Measurements from ENCODE around the gene MECR.
"Not testable (repeated sequence)": the region's sequence is repeated elsewhere in the genome, so short reads cannot be mapped to it uniquely, and the experiment has no call there.

Gene MECR

GRCh38 chr1:29235955-29236711 is 5.4 kb upstream of the MECR start, which contains the start of gene PTPRU:
Gene PTPRU, plus strand, starts transcription at chr1:29236522. Its CDS starts 123 bp downstream, at chr1:29236645.
- peak; percentile 95 for DNase-seq (ENCODE audit: low spot score)

DNA sequence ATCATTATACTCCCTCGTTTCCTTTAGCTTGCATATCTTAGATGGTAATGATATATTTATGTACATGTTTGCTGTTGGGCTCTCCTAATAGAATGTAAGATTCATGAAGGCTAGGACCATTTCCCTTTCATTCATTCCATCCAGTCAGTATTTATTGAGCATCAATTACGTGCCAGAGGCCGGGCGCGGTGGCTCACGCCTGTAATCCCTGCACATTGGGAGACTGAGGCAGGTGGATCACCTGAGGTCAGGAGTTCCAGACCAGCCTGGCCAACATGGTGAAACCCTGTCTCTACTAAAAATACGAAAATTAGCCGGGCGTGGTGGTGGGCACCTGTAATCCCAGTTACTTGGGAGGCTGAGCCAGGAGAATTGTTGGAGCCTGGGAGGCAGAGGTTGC is 4.1 kb upstream of the MECR start:
- DNase-seq (ENCODE audit: low spot score) = not testable (repeated sequence)

DNA sequence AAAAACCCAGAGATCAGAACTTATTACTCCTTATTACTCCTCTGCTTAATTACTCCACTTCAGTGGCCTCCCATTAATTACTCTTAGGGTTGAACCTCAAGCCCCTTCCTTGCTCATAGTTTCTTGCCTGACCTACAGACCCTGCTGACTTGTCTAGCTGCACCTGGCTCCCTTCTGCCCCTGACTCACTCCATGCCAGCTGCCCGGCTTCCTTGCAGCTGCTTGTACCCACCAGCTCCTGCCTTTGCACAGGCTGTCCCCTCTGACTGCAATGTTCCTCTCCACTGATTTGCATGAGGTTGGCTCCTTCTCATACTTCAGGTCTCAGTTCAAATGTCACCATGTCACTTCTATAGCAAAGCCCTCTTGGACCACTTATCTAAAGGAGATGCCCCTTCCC is 3.7 kb upstream of the MECR start:
- no peak for DNase-seq (ENCODE audit: low spot score)

DNA sequence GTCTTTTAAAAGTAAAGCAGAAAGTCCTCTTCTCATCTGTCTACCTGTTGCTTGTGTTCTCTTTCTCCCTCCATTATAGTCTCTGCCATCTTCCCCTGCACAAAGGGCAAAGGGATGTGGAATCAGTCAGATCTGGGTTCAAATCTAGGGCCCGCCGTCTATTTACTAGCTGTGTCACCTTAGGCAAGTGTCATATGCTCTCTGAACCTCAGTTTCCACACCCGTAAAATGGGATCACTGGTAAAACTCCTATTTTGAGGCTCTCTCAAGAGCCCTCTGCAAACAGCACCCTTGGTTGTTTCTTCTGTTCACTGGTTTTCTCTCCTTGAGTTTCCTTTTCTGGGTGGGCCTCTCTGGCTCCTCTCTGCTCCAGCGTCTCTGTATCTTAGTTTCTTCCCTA is 3.0 kb upstream of the MECR start:
- no peak for DNase-seq (ENCODE audit: low spot score)

GRCh38 chr1:29232387-29232786 is 1.7 kb upstream of the MECR start:
- no peak for DNase-seq (ENCODE audit: low spot score)

- DNase-seq (ENCODE audit: low spot score) = no peak
Measured at GRCh38 chr1:29230204-29230552, 556 bp downstream of the MECR start.

DNA sequence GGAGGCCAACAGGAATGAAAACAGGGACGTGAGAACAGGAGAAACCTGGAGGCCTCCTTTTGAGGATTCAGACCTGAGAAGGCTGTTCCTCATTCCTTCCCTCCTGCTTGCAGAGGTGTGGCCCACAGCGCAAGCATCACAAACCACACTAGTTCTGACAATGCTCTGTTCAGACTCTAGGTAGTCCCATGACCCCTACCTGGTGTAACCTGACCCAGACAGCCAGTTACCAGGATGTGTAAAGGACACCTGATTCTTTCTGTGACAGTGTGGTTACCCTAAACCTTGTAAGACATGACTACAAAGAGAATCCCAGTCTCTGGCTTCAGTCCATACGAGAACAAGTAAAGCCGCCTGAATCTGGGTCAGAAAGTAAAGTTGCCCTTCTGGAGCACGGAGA is 3.2 kb downstream of the MECR start:
- no peak for DNase-seq (ENCODE audit: low spot score)

DNA sequence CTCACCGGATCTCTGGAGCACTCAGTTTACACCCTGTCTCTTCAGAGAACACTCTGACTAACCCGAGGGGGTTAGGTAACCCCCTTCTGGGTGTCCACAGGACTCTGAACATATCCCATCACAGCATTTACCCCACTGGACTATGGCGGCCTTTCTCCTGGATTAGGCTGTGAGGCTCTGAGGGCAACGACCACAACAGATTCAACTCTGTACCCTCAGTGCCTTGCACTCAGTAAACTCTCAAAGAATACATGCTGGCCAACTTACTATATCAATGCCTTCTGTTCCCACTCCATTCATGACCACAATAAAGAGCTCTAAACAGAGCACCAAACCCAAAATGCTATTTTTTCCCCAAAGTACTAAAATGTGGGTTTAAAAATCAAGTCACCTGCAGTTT is 5.4 kb downstream of the MECR start:
- DNase-seq (ENCODE audit: low spot score) = no peak

GRCh38 chr1:29224356-29224837 is 6.3 kb downstream of the MECR start:
- DNase-seq (ENCODE audit: low spot score) = no peak

DNA sequence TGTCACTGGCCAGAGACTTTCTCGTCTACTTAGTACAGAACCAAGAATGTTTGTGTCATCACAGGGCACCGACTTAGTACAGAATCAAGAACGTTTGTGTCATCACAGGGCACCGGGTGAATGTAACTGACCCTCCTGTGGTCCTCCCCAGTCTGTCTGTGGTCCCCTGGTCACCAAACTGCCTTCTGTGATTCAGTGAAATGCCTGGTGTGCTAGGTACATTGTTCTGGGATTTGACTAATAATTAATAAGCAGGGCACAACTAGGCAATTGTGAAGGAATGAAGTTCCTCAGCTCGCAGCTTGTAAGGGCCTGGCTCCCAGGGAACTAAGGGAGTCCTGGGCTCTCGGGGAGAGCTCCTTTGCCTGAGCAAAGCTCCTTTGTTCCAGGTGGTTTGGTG is 7.2 kb downstream of the MECR start:
- no peak for DNase-seq (ENCODE audit: low spot score)

DNA sequence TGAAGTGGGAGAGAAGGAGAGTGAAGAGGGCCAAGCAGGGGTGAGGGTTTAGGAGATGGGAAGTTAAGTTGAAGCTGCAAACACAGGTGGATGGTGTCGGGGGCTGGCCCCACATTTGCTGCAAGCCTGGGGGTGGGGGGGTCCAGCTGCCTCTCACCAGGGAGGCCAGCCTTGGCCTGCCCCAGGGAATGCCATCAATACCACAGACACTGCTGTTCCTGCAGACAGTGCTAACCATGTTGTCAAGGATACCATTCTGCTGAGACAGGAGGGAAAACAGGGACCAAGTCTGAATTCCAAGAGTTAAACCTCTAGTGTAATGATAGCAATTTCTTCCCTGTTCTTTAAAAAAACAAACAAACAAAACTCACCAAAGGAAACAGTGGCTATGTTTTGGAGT is 8.0 kb downstream of the MECR start:
- no peak for DNase-seq (ENCODE audit: low spot score)

DNA sequence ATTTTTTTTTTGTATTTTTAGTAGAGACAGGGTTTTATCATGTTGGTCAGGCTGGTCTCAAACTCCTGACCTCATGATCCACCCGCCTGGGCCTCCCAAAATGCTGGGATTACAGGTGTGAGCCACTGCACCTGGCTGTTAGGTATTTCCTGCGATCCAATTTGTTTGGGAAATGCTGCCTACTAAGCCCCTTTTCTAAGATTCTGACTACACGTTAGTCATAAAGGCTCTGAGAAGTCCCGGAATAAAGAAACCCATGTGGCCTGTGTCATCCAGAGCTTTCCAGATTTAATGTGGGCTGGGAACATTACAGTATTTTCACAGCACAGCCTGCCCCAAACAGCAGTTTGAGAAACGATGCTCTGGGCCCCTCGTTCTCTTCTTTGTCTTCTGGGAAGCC is 8.5 kb downstream of the MECR start:
- DNase-seq (ENCODE audit: low spot score) = not testable (repeated sequence)

DNA sequence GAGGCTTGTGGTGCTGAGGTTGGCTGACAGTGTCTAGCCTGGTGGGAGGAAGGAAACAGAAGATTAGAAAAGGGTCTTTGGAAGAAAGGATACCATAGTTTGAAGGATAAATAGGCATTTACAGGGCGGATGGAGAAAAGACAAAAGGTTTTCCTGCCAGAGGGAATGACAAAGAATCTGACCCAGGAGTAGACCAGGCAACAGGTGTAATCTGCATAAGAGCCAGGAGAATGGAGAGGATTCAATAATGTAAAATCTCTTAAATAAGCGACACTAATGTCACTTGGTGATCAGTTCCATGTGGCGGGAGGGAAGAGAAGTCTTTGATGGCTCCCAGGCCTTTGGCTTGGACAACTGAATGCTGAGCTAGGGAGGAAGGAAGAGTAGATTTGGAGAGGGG is 9.4 kb downstream of the MECR start:
- DNase-seq (ENCODE audit: low spot score) = no peak

DNA sequence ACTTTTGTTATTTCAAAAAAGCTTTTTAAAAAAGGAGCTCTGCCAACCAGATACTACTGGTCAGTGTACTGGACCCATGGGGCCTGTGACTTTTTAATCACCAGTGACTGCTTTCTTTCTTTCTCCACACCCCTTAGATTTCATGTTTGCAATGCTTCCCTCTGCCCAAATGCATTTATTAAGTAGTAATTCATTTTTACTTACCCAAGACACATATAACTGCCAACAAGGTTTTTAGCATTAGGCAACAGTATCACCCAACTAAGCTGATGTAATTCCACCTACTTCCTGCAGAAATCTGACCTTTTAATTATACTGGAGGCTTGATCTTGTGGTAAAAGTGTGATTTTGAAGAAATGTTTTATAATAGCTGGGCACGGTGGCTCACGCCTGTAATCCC is 12.5 kb downstream of the MECR start:
- DNase-seq (ENCODE audit: low spot score) = no peak

DNA sequence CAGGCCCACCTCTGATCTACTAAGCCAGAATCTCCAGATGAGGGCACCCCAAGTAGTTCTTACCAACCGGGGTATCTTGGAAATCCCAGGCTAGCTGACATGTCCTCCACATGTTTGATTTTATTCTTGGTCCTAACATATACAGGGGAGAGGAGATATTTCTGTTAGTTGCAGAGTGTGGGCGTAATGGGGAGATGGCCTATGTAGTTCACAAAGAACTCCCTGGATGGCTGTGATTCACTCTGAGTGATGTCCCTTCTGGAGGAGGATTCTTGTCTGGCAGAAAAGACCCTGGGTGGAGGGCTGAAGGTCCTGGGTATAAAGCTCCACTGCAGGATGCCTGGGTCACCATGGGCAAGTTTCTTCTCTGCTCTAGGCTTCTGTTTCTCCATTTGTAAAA is 13.1 kb downstream of the MECR start:
- no peak for DNase-seq (ENCODE audit: low spot score)

GRCh38 chr1:29213055-29213454 is 17.7 kb downstream of the MECR start:
- no peak for DNase-seq (ENCODE audit: low spot score)

- no peak for DNase-seq (ENCODE audit: low spot score)
Measured at GRCh38 chr1:29211086-29212030, 19.4 kb downstream of the MECR start.

DNA sequence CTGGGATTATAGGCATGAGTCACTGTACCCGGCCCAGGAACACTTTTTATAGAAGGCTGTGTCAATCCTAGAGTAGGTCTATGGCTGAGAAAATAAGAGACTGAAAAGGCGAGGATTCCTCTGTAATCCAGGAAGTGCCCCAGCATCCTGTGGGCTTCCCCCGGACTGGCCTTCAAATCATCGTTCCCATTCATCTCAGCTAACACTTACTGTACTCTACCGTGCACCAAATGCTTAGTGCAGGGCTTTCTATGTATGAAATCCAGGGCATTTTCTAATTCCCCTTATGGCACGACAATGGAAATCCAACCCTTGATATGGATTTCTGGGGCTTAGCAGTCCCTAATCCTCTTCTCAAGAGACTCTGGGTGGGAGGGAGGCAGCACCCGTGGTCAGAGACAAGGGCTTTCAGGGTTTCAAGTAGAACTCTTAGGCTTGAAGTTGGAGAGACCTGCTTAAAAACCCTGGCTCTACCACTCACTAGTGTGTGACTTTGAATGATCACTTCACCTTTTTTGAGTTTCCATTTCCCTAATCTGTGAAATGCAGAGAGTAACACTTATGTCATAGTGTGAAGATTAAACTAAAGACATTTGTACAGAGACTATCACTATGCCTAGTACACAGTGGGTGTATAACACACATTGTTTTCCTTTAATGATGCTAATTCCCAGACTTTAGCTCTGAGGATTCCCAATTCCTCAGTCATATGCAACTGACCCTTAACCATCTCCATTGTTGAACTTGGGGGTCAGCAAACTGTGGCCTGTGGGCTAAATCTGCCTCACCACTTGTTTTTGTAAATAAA is 20.3 kb downstream of the MECR start:
- no peak for DNase-seq (ENCODE audit: low spot score)

DNA sequence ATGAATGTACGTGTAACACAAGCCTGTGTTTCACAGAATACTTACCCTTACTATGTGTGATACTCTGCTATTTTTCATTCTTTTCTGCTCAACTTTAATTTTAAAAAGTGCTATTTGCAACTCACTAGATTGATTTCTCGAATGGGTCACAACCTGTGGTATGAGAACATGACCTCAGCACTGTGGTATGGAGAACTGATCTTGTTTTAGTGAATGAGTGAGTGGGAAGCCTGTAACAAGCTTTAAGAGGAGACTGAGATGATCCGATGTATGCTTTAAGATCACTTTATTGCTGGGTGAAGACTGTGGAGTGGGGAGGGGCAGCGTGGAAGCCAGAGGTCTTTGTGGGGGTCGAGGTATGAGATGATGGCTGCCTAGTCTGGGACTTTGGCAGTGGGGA is 21.6 kb downstream of the MECR start:
- DNase-seq (ENCODE audit: low spot score) = no peak

DNA sequence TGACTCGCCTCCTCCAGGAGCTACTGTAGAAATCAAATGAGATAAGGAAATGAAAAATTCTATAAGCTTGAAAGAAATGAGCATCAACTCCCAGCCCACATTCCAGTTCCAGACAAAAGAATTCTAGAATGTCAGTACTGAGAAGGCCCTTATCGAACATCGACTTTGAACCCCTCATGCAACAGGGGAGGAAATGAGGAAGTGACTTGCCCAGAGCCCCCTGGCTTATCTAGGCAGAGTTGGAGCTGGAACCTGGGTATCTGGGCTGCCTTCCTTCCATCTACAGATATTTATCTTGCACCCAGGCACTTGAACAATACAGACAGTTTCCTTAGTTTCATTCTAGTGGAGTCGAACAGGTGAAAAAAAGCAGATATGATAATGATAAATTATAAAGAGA is 22.3 kb downstream of the MECR start:
- no peak for DNase-seq (ENCODE audit: low spot score)

GRCh38 chr1:29202584-29203340 is 28.0 kb downstream of the MECR start:
- DNase-seq (ENCODE audit: low spot score) = peak; percentile 93

DNA sequence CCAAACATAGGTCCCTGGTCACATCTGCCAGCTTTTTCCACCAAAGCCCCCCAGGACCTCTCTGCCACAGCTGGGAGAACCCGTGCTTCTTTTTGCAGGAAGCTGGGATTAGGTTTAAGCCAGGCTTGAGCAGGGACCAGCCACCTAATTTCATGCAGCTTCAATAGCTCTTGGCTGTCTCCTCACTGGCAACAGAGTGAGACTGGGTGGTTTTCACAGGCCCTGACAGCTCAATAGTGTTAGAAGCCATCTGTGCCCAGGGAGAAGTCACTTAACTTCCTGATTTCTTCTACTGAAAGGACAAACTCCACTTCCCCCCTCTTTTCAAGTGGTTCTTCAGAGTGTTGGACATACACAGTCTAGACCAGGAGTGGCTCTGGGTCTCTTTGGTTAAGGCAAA is 28.7 kb downstream of the MECR start:
- no peak for DNase-seq (ENCODE audit: low spot score)
